Mesodermal cell (in vitro differentiated cells): ENCODE data around the gene YBEY.
"Not testable (repeated sequence)": the region's sequence is repeated elsewhere in the genome, so short reads cannot be mapped to it uniquely, and the experiment has no call there.

Experiments
- H3K27ac ChIP-seq: 2 replicates; pipeline ENCODE4 v1.7.0; 2013; ENCODE audit warnings: mild to moderate bottlenecking, low read depth, low read length, moderate library complexity; ENCODE audit not compliant: severe bottlenecking
- H3K36me3 ChIP-seq: 2 replicates; pipeline ENCODE4 v1.7.1; 2013; ENCODE audit warnings: mild to moderate bottlenecking, low read length, moderate library complexity; ENCODE audit not compliant: control insufficient read depth, insufficient read depth
- H3K4me1 ChIP-seq: one replicate; pipeline ENCODE4 v1.7.1; 2013; ENCODE audit warnings: mild to moderate bottlenecking, low read length; ENCODE audit not compliant: insufficient read depth, control insufficient read depth, poor library complexity, severe bottlenecking
- H3K4me3 ChIP-seq: 2 replicates; pipeline ENCODE4 v1.7.0; 2013; ENCODE audit warnings: low read length, control low read depth, mild to moderate bottlenecking; ENCODE audit not compliant: insufficient read depth, poor library complexity, severe bottlenecking; ENCODE audit errors: extremely low read depth
- H3K9me3 ChIP-seq: 2 replicates; pipeline ENCODE4 v1.7.1; 2013; ENCODE audit warnings: mild to moderate bottlenecking, low read length, moderate library complexity; ENCODE audit not compliant: control insufficient read depth
- WGBS, 2 experiments: methylation state at CpG; one replicate each; pipeline ENCODE4 v1.1.5; 2013; ENCODE audit warnings: missing lambda C conversion rate in 2 of 2; ENCODE audit not compliant: insufficient coverage in 2 of 2; 5-methylcytosine and 5-hydroxymethylcytosine counted together

The YBEY gene

DNA sequence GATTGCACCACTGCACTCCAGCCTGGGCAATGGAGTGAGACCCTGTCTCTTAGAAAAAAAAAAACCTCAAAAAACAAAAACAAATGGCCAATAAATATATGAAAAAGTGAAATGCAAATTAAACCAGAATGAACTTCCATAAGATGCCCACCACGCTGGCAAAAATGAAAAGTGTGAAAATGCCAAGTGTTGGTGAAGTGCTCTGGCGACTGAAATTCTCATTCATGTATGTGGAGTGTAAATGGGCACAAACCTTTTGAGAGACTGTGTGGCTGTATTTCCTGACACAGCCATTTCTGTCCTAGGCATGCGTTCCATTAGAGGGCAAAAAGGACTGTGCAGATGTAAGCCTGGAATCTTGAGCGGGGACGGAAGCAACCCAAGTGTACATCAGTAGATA, 18.3 kb downstream of the YBEY start:
- WGBS, 2 experiments, result 93 to 96% methylated on average over 5 of the region's 5 CpGs
- Histone ChIP-seq H3K4me1 (no peaks in the 10 kb centered on the region), H3K9me3 (no peaks in the 10 kb centered on the region), H3K36me3 (peaks cover 66% of the 10 kb centered on the region), H3K4me3 (no peak overlapping the region), H3K27ac (no peak overlapping the region)

- 95 to 98% methylated on average over 9 to 10 of the region's 11 CpGs for WGBS, 2 experiments
- no peaks in the 10 kb centered on the region for H3K4me1 ChIP-seq
- no peak overlapping the region for H3K4me3 ChIP-seq
- H3K27ac ChIP-seq, result no peak overlapping the region
- H3K9me3 ChIP-seq, result no peaks in the 10 kb centered on the region
- H3K36me3 ChIP-seq, result peaks cover 66% of the 10 kb centered on the region
These were observed 18.8 kb downstream of the YBEY start for GRCh38 chr21:46304955-46305354.

DNA sequence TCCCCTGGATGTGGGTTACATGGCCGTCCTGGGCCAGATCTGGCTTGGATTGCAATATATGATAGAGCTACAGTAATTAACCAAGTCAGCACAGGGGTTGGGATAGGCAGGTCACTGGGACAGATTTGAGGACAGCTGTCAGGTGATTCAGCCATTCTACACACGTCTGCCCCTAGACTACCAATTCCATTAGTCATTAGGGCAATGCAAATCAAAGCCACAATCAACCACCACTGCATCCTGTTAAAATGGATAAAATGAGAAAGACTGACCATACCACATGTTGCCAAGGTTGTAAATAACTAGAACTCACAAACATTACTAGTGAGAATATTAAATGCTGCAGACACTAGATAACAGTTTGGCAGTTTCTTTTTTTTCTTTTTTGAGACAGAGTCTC, 21.5 kb downstream of the YBEY start:
- WGBS, 2 experiments, result 100% methylated on average over 1 of the region's 2 CpGs; no CpG with 5 or more reads in 1 of the 2 experiments
- Histone ChIP-seq H3K9me3 (no peaks in the 10 kb centered on the region), H3K27ac (no peak overlapping the region), H3K4me3 (no peak overlapping the region), H3K4me1 (no peaks in the 10 kb centered on the region), H3K36me3 (peaks cover 58% of the 10 kb centered on the region)

- Histone ChIP-seq H3K4me3 (no peak overlapping the region), H3K27ac (no peak overlapping the region), H3K36me3 (peaks cover 66% of the 10 kb centered on the region), H3K9me3 (no peaks in the 10 kb centered on the region), H3K4me1 (no peaks in the 10 kb centered on the region)
- 100% methylated on average over 1 to 2 of the region's 2 CpGs for WGBS, 2 experiments
These were observed 22.3 kb downstream of the YBEY start for GRCh38 chr21:46308431-46308830.

- H3K4me3 ChIP-seq, H3K27ac ChIP-seq, H3K4me1 ChIP-seq, H3K9me3 ChIP-seq: not testable (repeated sequence)
- 94 to 95% methylated on average over 6 of the region's 8 CpGs for WGBS, 2 experiments
- peaks cover 69% of the 10 kb centered on the region for H3K36me3 ChIP-seq
These were observed 24.1 kb downstream of the YBEY start for GRCh38 chr21:46310260-46310659.

- Histone ChIP-seq H3K9me3 (no peaks in the 10 kb centered on the region), H3K27ac (no peak overlapping the region), H3K4me3 (no peak overlapping the region), H3K36me3 (peaks cover 70% of the 10 kb centered on the region), H3K4me1 (no peaks in the 10 kb centered on the region)
These were observed 25.4 kb downstream of the YBEY start for GRCh38 chr21:46311568-46311967.

- no peak overlapping the region for H3K27ac ChIP-seq
- peaks cover 71% of the 10 kb centered on the region for H3K36me3 ChIP-seq
- no peaks in the 10 kb centered on the region for H3K4me1 ChIP-seq
- 86 to 93% methylated on average over 4 to 5 of the region's 5 CpGs for WGBS, 2 experiments
- no peaks in the 10 kb centered on the region for H3K9me3 ChIP-seq
- no peak overlapping the region for H3K4me3 ChIP-seq
These were observed 26.8 kb downstream of the YBEY start for GRCh38 chr21:46312949-46313348.

DNA sequence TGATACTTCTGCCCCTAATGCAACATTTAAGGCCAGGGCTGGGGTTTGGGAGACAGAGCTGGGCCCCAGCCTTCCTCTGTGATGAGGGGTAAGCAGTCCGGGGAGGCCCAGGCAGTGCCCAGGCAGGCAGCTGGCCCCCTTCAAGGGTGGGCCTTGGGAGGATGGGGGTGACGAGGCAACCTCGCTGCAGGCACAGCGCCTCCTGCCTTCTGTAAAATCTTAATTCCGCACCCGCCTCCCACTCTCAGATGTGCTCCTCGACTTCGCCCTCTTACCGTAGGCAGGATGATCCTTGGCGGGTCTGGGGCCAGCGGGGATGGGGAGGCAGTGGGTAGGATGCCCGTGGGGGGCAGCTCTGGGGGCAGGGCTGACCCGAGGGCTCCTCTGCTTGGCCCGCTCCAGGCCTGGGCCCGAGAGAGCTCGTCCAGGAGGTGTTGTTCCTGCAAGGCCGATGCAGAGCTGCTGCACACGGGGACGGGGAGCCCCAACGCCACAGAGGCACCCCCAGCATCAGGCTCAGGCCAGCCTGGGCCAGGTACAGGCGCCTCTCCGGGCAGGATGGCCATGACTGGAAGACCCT, 28.4 kb downstream of the YBEY start:
- no peaks in the 10 kb centered on the region for H3K9me3 ChIP-seq
- no peaks in the 10 kb centered on the region for H3K4me1 ChIP-seq
- no peak overlapping the region for H3K4me3 ChIP-seq
- 95 to 98% methylated on average over 13 to 21 of the region's 22 CpGs for WGBS, 2 experiments
- H3K27ac ChIP-seq, result no peak overlapping the region
- H3K36me3 ChIP-seq, result peaks cover 57% of the 10 kb centered on the region

DNA sequence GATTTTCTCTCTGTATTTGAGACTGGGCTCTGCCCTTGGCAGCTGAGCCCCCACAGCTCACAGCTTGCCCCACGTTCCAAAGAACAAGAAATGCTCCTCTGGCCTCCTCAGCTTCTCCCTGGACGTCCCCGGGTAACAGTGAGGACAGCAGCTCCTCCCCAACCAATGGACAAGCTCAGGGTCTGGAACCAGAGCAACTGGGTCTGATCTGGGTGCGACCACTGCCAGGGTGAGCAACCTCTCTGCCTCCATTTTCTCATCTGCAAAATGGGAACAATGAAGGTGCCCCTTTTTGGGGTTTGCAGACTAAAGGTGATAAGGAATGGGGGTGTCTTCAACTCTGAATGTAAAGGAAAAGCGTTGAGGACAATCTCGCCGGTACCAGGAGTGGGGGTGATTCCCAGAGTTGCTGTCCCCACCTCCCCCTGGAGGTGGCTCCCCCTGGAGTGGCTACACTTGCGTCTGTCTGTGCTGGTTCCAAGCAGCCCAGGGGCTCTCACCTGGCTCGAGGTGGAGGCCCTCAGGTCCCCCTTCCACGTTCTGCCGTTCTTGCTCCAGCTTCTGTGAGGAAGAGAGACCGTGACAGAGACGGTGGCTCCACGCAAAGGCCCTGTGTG, 30.7 kb downstream of the YBEY start:
- Histone ChIP-seq H3K36me3 (peaks cover 36% of the 10 kb centered on the region), H3K4me3 (no peak overlapping the region), H3K9me3 (no peaks in the 10 kb centered on the region), H3K4me1 (peaks cover 12% of the 10 kb centered on the region), H3K27ac (no peak overlapping the region)
- WGBS, 2 experiments, result 96 to 98% methylated on average over 10 to 14 of the region's 14 CpGs

DNA sequence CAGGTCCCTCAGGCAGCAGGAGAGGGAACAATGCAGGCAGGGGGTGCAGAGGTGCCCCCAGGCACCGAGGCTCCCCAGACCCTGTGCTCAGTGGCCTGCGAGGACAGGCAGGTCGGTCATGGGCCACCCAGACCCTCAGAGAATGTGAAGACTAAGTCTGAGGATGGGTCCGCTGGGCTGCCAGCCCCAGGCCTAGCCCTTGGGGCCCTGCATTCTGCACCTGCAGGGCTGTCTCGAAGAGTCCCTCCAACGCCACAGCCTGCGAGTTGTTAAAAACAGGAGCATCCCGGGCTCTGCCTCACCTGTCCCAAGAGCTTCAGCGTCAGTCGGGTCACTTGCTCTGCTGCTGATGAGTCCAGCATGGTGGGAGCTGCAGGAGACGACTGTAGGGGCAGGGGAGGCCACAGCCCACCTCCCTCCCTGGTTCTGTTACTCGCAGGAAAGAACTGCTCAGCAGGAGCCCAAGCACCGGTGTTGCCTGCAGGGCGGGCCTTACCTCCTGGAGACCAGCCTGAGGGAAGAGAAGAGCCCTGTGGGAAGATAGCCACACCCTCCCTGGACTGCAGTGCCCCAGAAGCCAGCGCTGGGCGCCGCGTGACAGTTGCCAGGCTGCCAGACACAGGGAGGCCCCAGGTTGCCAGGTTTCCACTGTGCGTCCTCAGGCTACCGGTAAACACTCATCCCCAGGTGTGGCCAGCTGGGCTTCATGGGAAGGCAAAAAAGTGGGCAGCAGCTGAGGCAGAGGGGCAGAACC, 31.7 kb downstream of the YBEY start:
- WGBS, 2 experiments, result 79 to 82% methylated on average over 12 to 20 of the region's 20 CpGs
- Histone ChIP-seq H3K4me1 (peaks cover 13% of the 10 kb centered on the region), H3K36me3 (peaks cover 34% of the 10 kb centered on the region), H3K9me3 (no peaks in the 10 kb centered on the region), H3K27ac (no peak overlapping the region), H3K4me3 (no peak overlapping the region)

DNA sequence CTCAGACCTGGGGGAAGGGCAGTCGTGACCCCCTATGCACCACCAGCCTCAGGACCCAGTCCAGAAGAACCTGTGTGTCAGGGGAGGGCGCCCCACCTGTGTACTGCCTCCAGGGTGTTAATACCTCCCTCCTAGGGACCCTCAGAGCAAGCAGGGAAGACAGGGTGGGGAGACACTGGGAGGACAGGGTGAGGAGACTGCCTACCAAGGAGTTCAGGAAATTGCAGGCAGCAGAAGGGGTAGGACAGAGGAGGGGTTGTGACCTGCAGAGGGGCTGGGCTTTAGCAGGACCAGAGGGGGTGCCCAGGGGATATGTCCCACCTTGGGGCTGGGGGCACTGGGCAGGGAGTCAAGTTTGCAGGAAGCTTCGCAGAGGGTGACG, 32.3 kb downstream of the YBEY start:
- Histone ChIP-seq H3K36me3 (peaks cover 28% of the 10 kb centered on the region), H3K4me1 (peaks cover 13% of the 10 kb centered on the region)
- 81 to 87% methylated on average over 3 to 4 of the region's 4 CpGs for WGBS, 2 experiments

More for the DNA sequence above, 32.3 kb downstream of the YBEY start:
- Histone ChIP-seq H3K4me3 (no peak overlapping the region), H3K27ac (no peak overlapping the region), H3K9me3 (no peaks in the 10 kb centered on the region)
